ENCODE data around the gene SEMA5A. TPM values are rescaled to one million over a fixed set of nuclear protein-coding genes. Genes with fewer than 3 reads are reported as not detected.

SEMA5A gene
- total RNA-seq, 1 experiment from 2014 or later: 9.3 TPM

GRCh38 chr5:9324348-9325077 is 221.4 kb downstream of the SEMA5A start:
- DNase-seq (ENCODE audit: low spot score) (no peak), ATAC-seq (no peak)
- Mint-ChIP-seq H3K4me1 (peaks cover 13% of the 10 kb centered on the region; the same call in 1 of the 2 replicates), H3K9me3 (no peaks in the 10 kb centered on the region), H3K27me3 (ENCODE audit: low read depth) (no peaks in the 10 kb centered on the region), H3K27ac (no peak overlapping the region), H3K36me3 (no peaks in the 10 kb centered on the region), H3K4me3 (no peak overlapping the region)
- ChIA-PET CTCF (no interaction called here), POLR2A (no interaction called here)
- TF ChIP-seq MLX (CRISPR knock-in tag; IDR thresholded peaks at IDR 0.05) (no peak), ZNF416 (CRISPR knock-in tag; IDR thresholded peaks at IDR 0.05) (no peak), CBFB (CRISPR knock-in tag; IDR thresholded peaks at IDR 0.05; ENCODE audit: low read depth) (no peak), ZNF263 (CRISPR knock-in tag; IDR thresholded peaks at IDR 0.05; ENCODE audit: low read depth) (no peak), FOXP4 (CRISPR knock-in tag; IDR thresholded peaks at IDR 0.05) (no peak), ZNF423 (CRISPR knock-in tag; IDR thresholded peaks at IDR 0.05) (no peak), NR3C1 (CRISPR knock-in tag; conservative IDR thresholded peaks at IDR 0.05; ENCODE audit: low read depth) (no peak), EMX1 (CRISPR knock-in tag; IDR thresholded peaks at IDR 0.05) (no peak), FOXK1 (CRISPR knock-in tag; IDR thresholded peaks at IDR 0.05) (no peak), NFE2L1 (CRISPR knock-in tag; IDR thresholded peaks at IDR 0.05) (no peak), ATF6 (CRISPR knock-in tag; IDR thresholded peaks at IDR 0.05) (no peak), AR (CRISPR knock-in tag; IDR thresholded peaks at IDR 0.05) (no peak), ETV6 (CRISPR knock-in tag; IDR thresholded peaks at IDR 0.05) (no peak), TCF7 (CRISPR knock-in tag; IDR thresholded peaks at IDR 0.05; ENCODE audit: low read depth) (no peak), CREM (CRISPR knock-in tag; IDR thresholded peaks at IDR 0.05) (no peak), ESRRA (CRISPR knock-in tag; IDR thresholded peaks at IDR 0.05; ENCODE audit: borderline replicate concordance) (no peak), USF1 (CRISPR knock-in tag; IDR thresholded peaks at IDR 0.05) (no peak)

- Mint-ChIP-seq H3K36me3 (no peaks in the 10 kb centered on the region), H3K27ac (no peak overlapping the region), H3K4me3 (no peak overlapping the region), H3K9me3 (no peaks in the 10 kb centered on the region), H3K4me1 (peaks cover 8% of the 10 kb centered on the region; the same call in 1 of the 2 replicates), H3K27me3 (ENCODE audit: low read depth) (no peaks in the 10 kb centered on the region)
- no peak for DNase-seq (ENCODE audit: low spot score)
- POLR2A ChIA-PET: no interaction called here
- no peak for ATAC-seq
- CTCF ChIA-PET: interaction anchor here (1.1 kb wide), 1 partner anchor 41 kb away, joined by 3 read pairs; no protein-coding TSS in a partner anchor
- TF ChIP-seq E2F5 (CRISPR knock-in tag; IDR thresholded peaks at IDR 0.05) (no peak), ATF3 (CRISPR knock-in tag; conservative IDR thresholded peaks at IDR 0.05) (no peak), TP53 (CRISPR knock-in tag; IDR thresholded peaks at IDR 0.05) (no peak), RELA (CRISPR knock-in tag; IDR thresholded peaks at IDR 0.05; ENCODE audit: borderline replicate concordance) (no peak), RORB (CRISPR knock-in tag; IDR thresholded peaks at IDR 0.05) (no peak), NR3C1 (CRISPR knock-in tag; conservative IDR thresholded peaks at IDR 0.05; ENCODE audit: low read depth) (no peak), USF2 (CRISPR knock-in tag; IDR thresholded peaks at IDR 0.05) (no peak), GABPB1 (CRISPR knock-in tag; IDR thresholded peaks at IDR 0.05) (no peak)
These were observed 225.2 kb downstream of the SEMA5A start for GRCh38 chr5:9320652-9321051.

Data from WTC11 (cell line).